ENCODE data around the gene SPATA20.

SPATA20 gene

DNA sequence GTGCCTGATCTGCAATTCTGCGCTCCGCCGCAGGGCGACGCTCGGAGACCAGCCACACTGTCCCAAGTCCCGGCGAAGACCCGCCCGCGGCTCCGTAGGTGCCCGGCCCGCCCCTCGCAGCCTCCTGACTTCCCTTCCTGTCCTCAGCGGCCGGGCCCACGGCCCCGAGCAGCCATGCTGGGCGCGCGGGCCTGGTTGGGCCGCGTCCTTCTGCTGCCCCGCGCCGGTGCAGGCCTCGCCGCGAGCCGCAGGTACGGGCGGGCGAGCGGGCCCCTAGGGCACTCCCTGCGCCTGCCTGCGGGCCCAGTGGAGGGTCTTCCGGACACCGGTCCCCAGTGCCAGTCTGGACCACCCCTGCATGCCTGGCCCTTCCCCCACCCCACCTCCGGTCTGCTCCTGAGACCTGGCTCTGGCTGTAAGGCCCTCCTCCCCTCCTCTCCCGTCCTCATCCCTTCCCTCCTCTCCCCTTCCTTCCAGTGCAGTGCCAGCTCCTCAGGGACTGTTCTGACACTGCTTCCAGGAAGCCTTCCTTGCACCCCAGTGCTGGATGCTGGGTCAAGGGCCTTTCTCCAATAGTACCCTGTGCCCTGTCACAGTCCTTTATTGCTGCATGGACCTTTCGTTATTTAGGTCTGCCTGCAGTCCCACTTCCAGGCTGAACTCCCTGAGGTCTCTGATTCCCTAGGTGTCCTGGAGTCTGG lies at the start of gene SPATA20:
Gene SPATA20 (plus strand): TSS at position 140 of the 701 bp plus-strand sequence. CDS start 35 bp downstream, at position 175.
- DNase-seq (ENCODE audit: low spot score) = peak; percentile 80

DNA sequence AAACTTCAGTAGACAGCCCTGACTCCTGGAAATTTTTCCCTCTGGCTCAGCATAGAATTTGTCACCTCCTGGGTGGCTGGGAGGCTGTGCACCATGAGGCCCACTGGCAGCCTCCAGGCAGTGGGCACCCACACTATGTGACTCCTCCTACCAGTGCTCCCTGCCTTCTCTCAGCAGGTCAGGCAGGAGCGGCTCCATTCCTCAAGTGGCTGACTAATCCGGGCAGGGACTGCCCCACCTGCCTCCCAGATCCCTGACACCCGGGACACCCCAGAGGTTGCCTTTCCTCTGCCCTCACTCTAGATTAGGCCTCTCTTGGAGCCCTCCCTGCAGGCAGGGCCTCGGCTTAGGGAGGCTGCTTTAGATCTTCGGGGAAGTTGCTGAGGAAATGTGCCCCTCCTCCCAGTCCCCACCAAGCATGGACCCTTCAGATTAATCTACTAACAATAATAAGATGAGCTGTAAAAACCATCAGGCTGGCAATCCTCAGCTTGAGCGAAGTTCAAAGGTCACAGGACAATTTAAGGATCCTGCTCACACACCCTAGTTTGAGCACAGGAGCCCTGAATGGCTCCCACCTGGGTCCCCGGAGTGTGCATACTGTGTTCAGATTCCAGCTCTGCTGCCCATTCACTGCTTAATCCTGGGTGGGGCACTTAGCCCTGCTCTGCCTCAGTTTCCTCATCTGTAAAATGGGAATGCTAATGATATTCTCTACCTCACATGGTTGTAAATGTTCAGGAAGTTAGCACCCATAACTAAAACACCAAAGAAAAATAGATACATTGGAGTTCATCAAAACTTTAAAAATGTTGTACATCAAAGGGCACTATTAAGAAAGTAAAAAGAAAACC lies 48.7 kb upstream of the SPATA20 start:
- DNase-seq (ENCODE audit: low spot score) = no peak

DNA sequence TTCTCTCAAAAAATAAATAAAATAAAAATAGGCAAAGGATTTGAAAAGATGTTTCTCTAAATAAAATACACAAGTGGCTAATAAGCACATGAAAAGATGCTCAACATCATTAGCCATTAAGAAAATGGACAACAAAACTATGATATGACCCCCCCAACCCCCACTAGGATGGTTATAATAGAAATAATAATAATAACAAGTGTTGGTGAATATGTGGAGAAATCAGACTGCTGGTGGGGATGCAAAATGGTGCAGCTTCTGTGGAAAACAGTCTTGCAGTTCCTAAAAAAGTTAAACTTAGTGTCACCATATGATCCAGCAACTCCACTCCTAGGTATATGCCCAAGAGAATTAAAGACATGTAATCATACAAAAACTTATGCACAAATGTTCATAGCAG lies 47.7 kb upstream of the SPATA20 start:
- no peak for DNase-seq (ENCODE audit: low spot score)

DNA sequence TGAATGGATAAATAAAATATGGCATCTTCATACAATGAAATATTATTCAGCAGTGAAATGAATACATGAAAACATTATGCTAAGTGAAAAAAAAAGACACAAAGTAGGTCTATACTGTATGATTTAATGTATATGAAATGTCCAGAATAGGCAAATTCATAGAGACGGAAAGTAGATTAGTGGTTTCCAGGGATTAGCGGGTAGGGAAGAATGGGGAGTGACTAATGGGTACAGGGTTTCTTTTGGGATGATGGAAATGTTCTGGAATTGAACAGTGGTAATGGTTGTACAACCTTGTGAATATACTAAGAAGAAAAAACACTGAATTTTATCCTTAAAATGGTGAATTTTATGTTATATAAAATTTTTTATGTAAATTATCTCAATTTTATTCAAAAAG lies 47.3 kb upstream of the SPATA20 start:
- DNase-seq (ENCODE audit: low spot score) = no peak

- DNase-seq (ENCODE audit: low spot score) = no peak
These were observed 45.9 kb upstream of the SPATA20 start for GRCh38 chr17:50501054-50501453.

GRCh38 chr17:50502301-50502990 lies 44.5 kb upstream of the SPATA20 start:
- DNase-seq (ENCODE audit: low spot score) = no peak

GRCh38 chr17:50505591-50506130 lies 41.3 kb upstream of the SPATA20 start:
- DNase-seq (ENCODE audit: low spot score) = no peak

GRCh38 chr17:50506298-50506697 lies 40.7 kb upstream of the SPATA20 start:
- DNase-seq (ENCODE audit: low spot score) = no peak

GRCh38 chr17:50507871-50508572 lies 39.0 kb upstream of the SPATA20 start, which contains the start of gene MYCBPAP:
Gene MYCBPAP, plus strand, starts transcription at chr17:50508439. Its CDS starts 236 bp downstream, at chr17:50508675.
- peak; percentile 54 for DNase-seq (ENCODE audit: low spot score)

- DNase-seq (ENCODE audit: low spot score) = no peak
These were observed 38.2 kb upstream of the SPATA20 start for GRCh38 chr17:50508573-50509460.

GRCh38 chr17:50511058-50511457 lies 35.9 kb upstream of the SPATA20 start:
- no peak for DNase-seq (ENCODE audit: low spot score)

- DNase-seq (ENCODE audit: low spot score) = no peak
These were observed 33.5 kb upstream of the SPATA20 start for GRCh38 chr17:50513495-50513894.

GRCh38 chr17:50514388-50514787 lies 32.6 kb upstream of the SPATA20 start:
- no peak for DNase-seq (ENCODE audit: low spot score)

DNA sequence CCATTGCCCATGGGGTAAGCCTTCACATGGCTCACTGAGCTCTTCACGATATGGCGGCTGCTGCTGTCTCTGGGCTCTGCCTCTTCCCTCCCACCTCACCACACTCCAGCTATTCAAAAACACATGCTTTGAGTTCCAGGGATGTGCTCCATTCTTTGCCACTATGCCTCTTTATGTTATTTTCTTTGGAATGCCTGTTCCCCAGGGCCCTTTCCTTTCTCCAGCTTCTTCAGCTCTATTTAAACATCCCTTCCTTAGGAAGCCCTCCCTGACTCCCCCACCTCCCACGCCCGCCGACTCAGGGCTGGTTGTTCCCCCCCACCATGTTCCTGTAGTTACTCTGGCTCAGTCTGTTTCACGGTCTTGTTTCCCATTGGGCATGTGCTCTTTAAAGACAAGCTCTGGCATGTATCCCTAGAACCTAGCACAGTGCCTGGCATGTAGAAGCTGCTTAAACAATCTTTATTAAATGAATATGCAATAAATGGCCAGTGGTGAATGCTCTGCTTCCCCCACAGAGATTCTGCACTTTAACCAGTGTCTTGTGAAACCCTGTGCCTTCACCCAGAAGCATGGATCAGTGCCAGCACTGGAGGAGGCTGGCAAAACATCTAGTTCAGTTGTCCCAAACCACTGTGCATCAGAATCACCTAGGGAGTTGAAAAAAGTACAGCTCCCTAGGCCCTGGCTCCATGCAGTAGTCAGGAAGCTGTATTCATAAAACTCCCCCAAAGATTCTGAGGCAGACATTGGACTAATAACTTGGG lies 31.9 kb upstream of the SPATA20 start:
- DNase-seq (ENCODE audit: low spot score) = no peak

DNA sequence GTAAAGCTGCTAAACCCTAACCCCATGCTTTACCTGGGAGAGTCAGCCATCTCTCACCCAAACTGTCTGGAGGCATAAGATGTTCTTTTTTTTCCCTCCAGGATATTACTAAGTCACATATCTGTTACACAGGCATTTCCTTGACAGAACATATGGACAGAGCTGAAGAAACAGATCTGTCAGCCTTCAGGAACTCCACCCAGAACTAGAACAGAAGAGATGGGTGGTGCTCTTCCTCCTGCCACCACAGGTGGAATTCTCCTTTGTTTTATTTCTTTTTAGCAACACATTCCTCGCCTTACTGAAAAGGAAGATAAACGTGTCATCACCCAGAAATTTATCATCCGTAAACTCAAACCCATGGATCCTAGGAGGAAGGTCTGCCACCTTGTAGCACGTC lies 30.0 kb upstream of the SPATA20 start:
- no peak for DNase-seq (ENCODE audit: low spot score)

DNA sequence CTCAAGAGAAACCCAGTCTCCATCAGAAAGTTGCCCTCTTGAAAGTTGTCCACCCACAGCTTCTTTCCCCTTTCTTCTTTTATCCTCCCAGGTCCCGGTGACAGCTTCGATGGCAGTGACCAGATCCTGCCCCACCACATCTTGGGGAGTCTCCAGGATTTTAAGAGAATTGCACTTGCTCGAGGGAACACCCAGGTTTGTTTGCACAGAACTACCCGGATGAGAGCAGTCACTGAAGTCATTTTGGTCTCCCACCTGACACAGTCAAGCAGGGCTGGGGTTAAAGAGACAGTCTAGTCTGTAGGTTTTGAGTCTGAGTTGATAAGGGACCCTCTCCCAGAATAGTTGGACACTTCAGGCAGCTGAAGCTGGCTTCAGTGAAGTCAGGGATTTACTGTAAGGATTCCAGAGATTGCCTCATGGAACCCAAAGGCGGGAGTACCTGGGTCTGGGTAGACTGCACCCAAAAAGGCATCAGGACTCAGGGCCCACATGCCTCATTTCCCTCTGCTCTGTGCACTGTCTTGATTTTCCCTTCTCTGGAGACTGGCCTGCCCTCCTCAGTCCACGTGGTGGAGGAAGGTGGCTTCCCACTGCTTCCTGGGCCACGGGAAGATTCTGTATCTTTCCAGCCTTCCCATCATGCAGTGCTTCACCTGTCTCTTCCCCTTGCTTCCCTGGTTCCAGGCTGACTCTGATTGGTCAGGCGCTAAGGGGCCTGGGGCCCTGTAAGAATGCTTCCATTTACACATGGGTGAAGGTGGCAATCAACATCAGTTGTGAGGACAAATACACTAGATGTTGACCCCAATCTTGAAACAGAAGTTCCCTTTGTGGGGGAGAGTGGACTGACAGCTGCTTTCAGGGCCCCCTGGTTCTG lies 29.2 kb upstream of the SPATA20 start:
- no peak for DNase-seq (ENCODE audit: low spot score)

DNA sequence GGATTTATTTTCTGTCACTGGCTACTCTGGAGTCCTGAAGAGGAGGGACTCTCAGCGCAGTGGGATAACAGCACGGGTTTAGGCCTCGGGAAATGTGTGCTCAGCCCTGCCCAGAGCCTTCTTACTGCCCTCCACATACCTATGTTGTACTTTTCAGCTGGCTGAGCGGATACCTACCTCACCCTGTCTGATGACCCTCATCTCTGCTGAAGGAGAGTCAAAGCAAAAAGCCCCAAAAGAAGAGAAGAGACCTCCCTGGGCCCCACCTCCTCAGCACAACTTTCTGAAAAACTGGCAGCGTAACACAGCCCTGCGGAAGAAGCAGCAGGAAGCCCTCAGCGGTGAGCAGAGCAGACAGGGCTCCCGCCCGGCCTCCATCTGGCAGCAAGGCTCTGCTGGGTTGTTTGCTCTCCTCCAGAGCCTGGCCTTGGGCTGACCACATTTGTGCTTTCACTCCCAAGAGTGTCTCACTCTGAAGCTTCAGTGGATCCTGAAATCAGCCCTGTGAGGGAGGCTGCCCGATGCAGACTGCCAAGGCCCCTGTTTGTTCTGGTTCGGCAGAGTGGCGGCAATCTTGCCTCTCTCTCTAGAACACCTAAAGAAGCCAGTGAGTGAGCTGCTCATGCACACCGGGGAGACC lies 28.5 kb upstream of the SPATA20 start:
- no peak for DNase-seq (ENCODE audit: low spot score)

DNA sequence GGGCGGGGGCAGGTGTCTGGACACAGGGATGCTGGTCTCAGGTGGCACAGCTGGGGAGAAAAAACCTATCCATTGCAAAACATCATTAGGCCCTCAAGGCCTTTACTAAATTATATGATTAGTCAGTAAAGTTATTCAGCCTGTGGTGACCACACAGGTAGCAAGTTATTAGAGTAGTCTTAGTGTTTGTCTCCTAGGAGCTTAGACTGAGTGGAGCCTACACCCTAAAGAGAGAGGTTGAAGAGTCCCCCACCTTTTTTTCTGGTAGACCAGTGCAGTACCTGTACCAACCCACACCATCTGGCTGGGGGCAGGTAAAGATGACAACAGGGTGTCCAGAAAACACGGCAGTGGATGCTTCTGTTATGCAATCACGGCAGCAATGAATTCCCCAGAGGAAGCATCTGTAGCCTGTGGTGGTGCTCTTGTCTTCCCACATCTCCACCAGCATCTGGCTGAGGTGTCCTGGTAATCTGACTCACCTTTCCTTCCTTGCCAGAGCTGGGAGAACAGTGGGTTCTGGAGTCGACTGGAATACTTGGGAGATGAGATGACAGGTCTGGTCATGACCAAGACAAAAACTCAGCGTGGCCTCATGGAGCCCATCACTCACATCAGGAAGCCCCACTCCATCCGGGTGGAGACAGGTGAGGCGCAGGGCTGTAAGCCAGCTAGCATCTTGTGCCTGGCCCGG lies 27.7 kb upstream of the SPATA20 start:
- no peak for DNase-seq (ENCODE audit: low spot score)

All from pons (tissue), 1 donor.